HG02763 (cell line): Measurements from ENCODE around the gene KSR2.

Experiments
- ATAC-seq: cut with Tn5 transposase; IDR thresholded peaks from one replicate; pipeline ENCODE4 v1.9.1; 2021; ENCODE audit warnings: mild to moderate bottlenecking, moderate library complexity; ENCODE audit not compliant: unreplicated experiment

The KSR2 gene

DNA sequence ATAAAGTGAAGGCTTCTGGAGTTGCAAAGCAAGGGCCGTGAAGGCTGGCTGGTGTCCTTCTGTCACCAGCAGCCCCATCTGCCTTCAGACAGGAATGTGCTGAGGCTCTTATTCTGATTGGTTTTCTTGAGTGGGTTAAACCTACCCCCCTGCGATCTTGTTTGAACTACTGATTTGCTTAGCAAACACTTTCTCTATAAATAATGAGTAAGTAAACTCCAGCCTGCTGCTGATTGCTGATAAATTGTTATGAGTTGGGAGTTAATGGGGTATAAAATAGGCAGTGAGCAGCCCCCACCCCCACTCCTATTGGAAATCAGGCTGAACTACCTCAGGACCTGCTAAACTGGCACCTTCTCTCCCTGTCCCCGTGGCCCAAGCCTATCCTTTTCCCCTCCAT lies 461.2 kb downstream of the KSR2 start:
- no peak for ATAC-seq

DNA sequence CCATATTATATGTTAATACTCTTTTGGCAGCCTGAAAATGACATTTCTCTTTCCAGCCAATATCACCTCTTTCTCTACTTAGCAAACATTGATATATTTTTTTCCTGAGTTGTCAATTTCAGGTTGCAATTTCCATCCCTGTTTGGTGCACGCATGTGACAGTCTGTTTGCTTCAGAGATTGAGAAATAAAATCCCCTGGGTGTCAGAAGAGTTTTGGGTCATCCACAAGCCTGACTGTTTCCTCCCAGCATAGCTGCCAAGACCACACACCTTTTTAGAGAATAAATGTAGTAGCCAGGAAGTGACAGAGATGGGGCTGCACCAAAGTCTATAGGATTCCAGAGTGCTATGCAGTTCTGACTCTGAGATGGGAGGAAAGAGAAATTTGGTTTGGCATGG lies 462.5 kb downstream of the KSR2 start:
- ATAC-seq, result no peak

GRCh38 chr12:117502633-117503032 lies 466.2 kb downstream of the KSR2 start:
- ATAC-seq, result no peak

DNA sequence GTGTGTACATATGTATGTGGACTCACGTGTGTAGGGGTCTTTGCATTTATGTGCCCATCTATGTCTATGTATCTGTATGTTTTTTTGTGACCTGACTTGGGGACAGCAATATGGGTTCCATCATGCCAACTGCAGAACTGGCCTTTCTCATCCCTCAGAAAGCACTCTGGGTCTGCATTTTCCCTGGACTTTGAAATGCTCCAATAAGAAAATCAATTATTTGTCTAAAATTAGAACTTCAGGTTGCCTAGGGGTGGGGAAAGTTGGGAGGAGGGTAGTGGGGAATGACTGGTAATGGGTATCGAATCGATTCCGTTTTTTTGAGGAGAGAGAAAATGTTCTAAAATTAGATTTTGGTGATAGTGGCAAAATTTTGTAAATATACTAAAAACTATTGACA lies 466.6 kb downstream of the KSR2 start:
- ATAC-seq, result no peak

DNA sequence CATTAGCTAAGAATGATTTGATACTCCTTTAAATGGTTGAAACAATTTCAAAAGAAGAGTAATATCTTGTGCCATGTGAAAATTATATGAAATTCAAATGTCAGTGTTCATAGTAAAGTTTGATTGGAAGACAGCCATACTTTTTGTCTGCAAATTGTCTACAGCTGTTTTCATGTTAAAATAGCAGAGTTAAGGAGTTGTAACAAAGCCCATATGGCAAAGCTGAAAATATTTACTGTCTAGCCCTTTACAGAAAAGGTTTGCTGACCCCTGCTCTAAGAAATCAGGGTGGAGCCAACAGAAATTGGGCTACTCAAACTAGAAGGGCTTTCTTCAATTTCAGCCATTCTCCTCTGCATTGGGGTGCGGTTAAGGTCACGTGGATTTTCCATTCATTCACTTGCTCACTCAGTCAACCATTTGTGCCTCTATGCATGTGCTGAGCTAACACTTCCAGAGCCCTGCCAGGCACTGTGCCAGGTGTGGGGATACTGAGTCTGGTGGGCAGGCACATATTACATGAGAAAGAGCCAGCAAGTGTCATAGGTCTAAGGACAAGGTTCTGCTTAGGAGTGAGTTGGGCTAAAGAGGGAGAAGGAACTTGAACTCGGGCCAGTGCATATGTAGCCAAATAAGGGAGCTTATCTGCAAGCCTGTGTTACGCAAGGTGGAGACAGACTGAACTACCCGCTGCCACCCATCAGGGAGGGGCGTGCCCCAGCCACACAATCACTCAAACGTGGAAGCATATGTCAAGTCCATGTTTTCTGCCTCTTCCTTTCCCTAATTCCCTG lies 467.5 kb downstream of the KSR2 start:
- no peak for ATAC-seq

GRCh38 chr12:117499759-117500485 lies 468.9 kb downstream of the KSR2 start:
- ATAC-seq, result no peak

DNA sequence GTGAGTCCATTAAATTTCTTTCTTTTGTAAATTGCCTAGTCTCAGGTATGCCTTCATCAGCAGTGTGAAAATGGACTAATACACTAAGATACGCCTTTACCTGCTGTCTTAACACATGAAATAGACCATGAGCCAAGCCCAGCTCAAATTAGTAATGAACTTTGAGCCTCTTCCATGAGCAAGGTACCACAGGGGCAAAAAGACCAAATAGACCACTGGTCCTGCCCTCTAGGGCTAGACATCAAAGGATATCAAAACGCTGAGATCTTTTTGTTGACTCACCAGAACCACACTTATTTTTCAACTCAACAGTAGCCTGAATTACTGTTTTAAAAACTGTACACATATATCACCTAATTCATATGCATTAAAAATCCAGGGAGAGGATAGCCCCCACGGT lies 469.9 kb downstream of the KSR2 start:
- ATAC-seq, result no peak

GRCh38 chr12:117498256-117498655 lies 470.5 kb downstream of the KSR2 start:
- ATAC-seq, result no peak

DNA sequence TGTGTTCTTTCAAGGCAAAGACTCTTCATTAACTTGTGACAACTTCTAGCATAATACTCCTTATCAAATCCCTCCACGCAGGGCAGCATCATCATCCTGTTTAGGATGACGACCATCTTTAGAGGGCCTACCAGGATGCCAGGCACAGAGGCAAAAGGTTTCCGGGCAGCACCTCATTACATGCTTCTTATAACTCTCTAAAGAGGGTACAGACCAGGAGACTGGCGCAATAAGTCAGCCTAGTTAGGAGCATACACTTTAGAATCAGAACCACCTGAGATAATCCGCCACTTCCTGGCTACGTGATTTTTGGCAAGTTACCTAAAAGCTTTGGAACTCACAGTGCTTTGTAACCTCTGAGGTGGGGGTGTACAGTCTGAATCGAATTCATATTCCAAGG lies 471.4 kb downstream of the KSR2 start:
- ATAC-seq, result no peak

- no peak for ATAC-seq
Measured at GRCh38 chr12:117494833-117495655, 473.7 kb downstream of the KSR2 start.

GRCh38 chr12:117491711-117492110 lies 477.1 kb downstream of the KSR2 start:
- no peak for ATAC-seq

DNA sequence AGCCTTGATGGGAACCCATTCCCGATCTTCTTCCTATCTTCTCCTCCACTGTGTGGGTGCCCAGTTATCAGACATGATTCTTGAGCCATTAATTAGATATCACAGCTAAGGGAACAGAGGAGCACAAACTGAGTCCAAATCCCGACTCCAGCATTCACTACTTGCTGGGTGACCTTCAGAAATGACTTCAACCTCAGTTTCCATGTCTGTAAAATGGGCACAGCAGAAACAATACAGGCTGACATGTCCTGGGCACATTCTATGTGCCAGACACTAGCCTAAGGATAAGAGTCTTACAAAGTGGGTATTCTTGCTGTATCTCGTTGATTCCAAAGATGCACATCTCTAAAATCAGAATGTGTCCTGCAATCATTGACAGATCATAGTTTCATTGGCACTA lies 478.7 kb downstream of the KSR2 start:
- ATAC-seq, result no peak

GRCh38 chr12:117489671-117490070 lies 479.1 kb downstream of the KSR2 start:
- no peak for ATAC-seq

DNA sequence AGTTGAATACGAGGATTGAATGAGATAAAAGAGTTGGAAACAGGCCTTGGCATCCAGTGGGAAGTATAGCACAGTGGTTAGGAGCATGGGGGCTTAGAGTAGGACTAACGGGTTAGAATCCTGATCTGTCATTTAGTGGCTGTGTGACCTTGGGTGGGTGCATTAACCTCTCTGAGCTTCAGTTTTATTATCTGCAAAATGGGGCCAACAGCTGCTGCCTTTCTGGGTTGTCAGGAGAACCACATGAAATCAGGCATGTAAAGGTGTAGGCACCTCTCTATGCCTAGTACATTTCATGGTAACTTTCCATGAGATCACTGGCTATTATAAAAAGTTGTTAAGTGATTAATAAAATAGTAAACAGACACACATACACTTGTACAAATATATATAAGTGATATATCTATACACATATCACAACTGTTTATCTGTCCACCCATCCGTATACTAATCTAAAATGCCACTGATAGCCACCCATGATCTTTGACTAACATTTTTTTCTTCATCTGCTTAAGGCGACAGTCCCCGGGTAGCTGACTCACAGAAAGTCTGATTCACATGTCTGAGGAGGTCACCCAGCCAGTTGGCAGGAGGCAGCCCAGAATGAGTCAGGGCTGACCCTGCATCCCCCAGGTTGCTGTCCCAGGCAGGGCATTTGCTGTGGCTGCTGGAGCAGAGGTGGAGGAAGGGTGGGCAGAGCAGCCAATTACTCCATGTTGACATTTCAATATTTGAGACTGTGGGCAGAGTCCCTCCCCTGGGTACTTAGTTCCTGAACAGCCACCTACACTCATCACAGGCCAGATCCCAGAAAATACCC lies 481.7 kb downstream of the KSR2 start:
- ATAC-seq, result no peak

GRCh38 chr12:117485984-117486839 lies 482.6 kb downstream of the KSR2 start:
- ATAC-seq, result no peak

DNA sequence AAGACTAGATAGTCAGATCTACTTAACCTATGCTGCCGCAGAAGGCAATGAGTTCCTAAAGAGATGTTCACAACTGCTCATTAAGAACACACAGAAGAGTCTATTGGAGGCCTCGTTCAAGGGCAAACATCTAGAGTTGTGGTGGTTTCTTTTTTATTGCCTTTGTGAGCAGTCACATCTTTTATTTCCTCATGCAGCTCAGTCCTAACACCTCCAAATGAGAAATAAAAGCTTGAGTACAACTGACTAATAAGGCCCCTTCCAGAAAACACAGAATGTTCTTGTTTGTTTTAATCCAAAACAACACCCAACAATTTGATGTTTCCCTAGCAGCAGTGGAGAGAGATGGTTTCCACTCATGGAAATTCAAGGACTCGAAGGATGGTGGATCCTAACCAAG lies 483.9 kb downstream of the KSR2 start:
- no peak for ATAC-seq

- no peak for ATAC-seq
Measured at GRCh38 chr12:117483501-117483900, 485.3 kb downstream of the KSR2 start.

- ATAC-seq, result no peak
Measured at GRCh38 chr12:117481470-117481869, 487.3 kb downstream of the KSR2 start.

DNA sequence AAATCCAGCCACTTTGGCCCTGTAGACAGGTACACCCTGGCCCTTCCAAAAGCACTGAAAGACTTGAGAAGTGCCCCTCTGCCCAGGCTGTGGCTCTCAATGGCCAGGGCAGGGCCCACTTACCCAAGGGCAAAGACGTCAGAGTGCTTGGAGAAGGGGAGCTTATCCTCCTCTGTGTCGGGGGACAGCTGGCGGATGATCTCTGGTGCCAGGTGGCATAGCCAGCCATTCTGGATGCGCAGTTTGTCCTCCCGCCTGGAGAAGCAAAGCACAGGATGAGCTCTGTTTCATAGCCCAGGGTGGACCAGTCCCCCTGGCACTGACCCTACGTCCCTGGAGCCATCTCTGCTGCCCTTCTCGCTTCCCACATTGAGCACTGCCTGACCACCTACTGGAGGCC lies 492.4 kb downstream of the KSR2 start:
- no peak for ATAC-seq

DNA sequence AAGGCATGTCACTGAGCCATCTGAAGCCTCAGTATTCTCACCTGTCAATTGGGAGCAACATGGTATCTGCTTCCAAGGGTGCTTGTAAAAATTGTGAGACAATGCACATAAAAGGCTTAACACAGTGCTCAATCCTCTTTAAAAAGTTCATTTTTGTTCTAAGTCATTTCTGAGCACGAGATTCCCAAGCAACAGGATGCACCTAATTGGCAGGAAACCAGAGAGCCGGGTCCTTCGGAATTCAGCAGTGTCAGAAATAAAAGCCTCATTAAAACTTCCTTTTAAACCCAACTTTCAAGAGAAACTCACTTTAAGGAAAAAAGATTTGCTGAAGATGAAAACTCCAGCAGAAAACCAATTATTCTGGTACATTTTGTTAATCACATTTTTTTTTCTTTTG lies 494.9 kb downstream of the KSR2 start:
- ATAC-seq, result no peak
